Hepatocyte (in vitro differentiated cells): ENCODE results near the gene OBSCN.

Experiments
- EZH2 ChIP-seq: fragments of 200-600 bp; sonication (generic); IDR thresholded peaks from 2 replicates; pipeline ENCODE4 v1.6.1; 2016; ENCODE audit warnings: antibody characterized with exemption, mild to moderate bottlenecking, borderline replicate concordance
- EZH2phosphoT487 ChIP-seq: fragments of 200-600 bp; sonication (generic); IDR thresholded peaks from one replicate; pipeline ENCODE4 v1.6.1; 2018; ENCODE audit warnings: antibody characterized with exemption, mild to moderate bottlenecking, low read depth, moderate library complexity; ENCODE audit not compliant: unreplicated experiment, severe bottlenecking
- TF ChIP-seq, protein P1 (sequence below): fragments of 200-600 bp; sonication (generic); IDR thresholded peaks from 2 replicates; pipeline ENCODE4 v1.5.1; 2016; ENCODE audit warnings: antibody characterized with exemption, mild to moderate bottlenecking; ENCODE audit not compliant: poor library complexity

GRCh38 chr1:228265167-228265566 lies 57.3 kb downstream of the OBSCN start:
- TF ChIP-seq EZH2: no peak
- TF ChIP-seq, protein P1, sequence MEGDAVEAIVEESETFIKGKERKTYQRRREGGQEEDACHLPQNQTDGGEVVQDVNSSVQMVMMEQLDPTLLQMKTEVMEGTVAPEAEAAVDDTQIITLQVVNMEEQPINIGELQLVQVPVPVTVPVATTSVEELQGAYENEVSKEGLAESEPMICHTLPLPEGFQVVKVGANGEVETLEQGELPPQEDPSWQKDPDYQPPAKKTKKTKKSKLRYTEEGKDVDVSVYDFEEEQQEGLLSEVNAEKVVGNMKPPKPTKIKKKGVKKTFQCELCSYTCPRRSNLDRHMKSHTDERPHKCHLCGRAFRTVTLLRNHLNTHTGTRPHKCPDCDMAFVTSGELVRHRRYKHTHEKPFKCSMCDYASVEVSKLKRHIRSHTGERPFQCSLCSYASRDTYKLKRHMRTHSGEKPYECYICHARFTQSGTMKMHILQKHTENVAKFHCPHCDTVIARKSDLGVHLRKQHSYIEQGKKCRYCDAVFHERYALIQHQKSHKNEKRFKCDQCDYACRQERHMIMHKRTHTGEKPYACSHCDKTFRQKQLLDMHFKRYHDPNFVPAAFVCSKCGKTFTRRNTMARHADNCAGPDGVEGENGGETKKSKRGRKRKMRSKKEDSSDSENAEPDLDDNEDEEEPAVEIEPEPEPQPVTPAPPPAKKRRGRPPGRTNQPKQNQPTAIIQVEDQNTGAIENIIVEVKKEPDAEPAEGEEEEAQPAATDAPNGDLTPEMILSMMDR: peak; percentile 31
- no peak for TF ChIP-seq EZH2phosphoT487
